ENCODE measurements around the gene AGO1. TPM values are rescaled to one million over a fixed set of nuclear protein-coding genes. Genes with fewer than 3 reads are reported as not detected.

AGO1 gene
- total RNA-seq, 4 donors from 2014 or later, result 21.8 to 27.7 (median 25.4) TPM

DNA sequence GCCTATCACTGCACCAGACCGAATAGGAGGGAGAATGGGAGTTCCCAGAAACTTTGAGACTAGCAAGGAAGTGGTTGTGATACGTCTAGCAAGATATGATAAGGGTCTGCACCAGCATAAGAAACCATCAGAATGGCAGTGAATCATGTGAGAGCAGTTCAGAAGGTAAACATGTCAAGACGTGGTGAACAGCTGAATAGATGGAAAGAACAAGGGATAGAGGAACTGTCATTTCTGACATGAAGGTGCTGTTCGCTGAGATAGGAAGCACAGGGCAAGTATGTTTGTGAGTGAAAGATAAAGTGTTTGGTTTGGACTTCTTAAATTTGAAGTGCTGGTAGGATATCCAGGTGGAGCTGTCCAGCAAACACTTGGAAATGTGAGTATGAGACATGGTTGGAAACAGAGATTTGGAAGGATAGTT, 1.1 kb upstream of the AGO1 start:
- Histone ChIP-seq H3K4me3 (replicated peaks in 1 of 3) (no peak overlapping the region), H3K27me3 (no peaks in the 10 kb centered on the region), H3K9me3 (no peaks in the 10 kb centered on the region), H3K4me1 (peaks cover 7 to 11% of the 10 kb centered on the region in 2 donors), H3K36me3 (no peaks in the 10 kb centered on the region), H3K27ac (no peak overlapping the region)
- no peak for TF ChIP-seq POLR2A (IDR thresholded peaks at IDR 0.05)
- TF ChIP-seq, protein P1, sequence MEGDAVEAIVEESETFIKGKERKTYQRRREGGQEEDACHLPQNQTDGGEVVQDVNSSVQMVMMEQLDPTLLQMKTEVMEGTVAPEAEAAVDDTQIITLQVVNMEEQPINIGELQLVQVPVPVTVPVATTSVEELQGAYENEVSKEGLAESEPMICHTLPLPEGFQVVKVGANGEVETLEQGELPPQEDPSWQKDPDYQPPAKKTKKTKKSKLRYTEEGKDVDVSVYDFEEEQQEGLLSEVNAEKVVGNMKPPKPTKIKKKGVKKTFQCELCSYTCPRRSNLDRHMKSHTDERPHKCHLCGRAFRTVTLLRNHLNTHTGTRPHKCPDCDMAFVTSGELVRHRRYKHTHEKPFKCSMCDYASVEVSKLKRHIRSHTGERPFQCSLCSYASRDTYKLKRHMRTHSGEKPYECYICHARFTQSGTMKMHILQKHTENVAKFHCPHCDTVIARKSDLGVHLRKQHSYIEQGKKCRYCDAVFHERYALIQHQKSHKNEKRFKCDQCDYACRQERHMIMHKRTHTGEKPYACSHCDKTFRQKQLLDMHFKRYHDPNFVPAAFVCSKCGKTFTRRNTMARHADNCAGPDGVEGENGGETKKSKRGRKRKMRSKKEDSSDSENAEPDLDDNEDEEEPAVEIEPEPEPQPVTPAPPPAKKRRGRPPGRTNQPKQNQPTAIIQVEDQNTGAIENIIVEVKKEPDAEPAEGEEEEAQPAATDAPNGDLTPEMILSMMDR (IDR thresholded peaks at IDR 0.05), result no peak
- no peak for DNase-seq
- intact Hi-C loops (cut with DNase I), result loop anchor here (5.0 kb wide), 1 partner anchor 205 kb away; the partner anchor contains the start of gene ADPRS
- 66% methylated on average over 4 of the region's 4 CpGs for WGBS, 2 donors

DNA sequence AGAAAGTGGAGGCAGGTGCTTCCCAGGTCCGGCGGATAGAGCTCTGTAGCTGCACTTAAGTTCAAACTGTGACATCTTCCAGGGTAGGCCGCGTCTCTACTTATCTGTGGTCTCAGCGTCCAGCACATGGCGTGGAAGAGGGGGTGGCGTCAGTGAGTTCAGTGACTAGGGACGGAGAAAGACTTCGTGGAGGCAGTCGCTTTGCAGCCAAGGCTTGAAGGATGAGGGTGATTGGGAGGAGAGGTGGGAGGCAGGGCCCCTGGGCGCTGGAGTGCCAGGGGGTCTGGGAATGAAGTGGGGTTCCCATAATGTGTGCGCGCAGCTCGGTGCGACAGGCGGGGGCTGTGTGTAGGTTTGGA, 444 bp upstream of the AGO1 start:
- Histone ChIP-seq H3K4me1 (peaks cover 7 to 11% of the 10 kb centered on the region in 2 donors), H3K9me3 (no peaks in the 10 kb centered on the region), H3K27ac (no peak overlapping the region), H3K4me3 (replicated peaks in 1 of 3) (peak overlapping the region in 1 of 3 donors; percentile 4), H3K27me3 (no peaks in the 10 kb centered on the region), H3K36me3 (no peaks in the 10 kb centered on the region)
- WGBS, 2 donors, result 51 to 52% methylated on average over 16 of the region's 16 CpGs
- no peak for DNase-seq
- intact Hi-C loops (cut with DNase I), result loop anchor here (5.0 kb wide), 1 partner anchor 205 kb away; the partner anchor contains the start of gene ADPRS
- no peak for TF ChIP-seq POLR2A (IDR thresholded peaks at IDR 0.05)
- TF ChIP-seq, protein P1 (IDR thresholded peaks at IDR 0.05), result no peak

DNA sequence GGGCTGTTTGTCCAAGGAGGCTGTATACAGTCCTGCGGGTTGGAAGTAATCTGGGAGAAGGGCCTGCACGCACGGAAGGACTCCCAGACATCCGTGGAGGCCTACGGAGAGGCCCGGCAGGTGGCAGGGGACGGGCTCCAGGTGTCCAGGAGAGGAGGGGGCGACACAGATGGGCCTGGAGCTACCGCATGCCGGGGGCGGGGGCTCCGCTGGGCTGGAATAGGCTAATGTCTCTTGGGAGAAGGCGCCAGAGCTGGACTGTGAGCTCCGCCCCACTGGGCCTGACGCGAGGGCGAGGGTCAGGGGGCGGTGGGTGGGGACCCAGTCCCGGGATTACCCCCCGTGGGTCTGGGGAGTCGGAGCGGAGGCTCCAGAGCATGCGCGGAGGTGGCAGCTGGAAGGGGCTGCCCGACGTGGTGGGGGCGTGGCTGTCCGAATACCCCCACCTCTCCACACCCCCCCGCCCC, 659 bp downstream of the AGO1 start:
- peak; percentile 63 to 72 for DNase-seq
- intact Hi-C loops (cut with DNase I), result loop anchor here (5.0 kb wide), 1 partner anchor 204 kb away; the partner anchor contains the start of gene ADPRS
- no peaks in the 10 kb centered on the region for H3K27me3 ChIP-seq
- 0% methylated on average over 1 to 5 of the region's 29 CpGs for WGBS, 2 donors
- H3K36me3 ChIP-seq, result no peaks in the 10 kb centered on the region
- TF ChIP-seq POLR2A (IDR thresholded peaks at IDR 0.05), result no peak
- TF ChIP-seq, protein P1 (IDR thresholded peaks at IDR 0.05), result no peak
- H3K4me3 ChIP-seq (replicated peaks in 1 of 3), result peak overlapping the region; percentile 75 to 90 (median 90)
- H3K9me3 ChIP-seq, result no peaks in the 10 kb centered on the region
- H3K4me1 ChIP-seq, result peaks cover 7 to 11% of the 10 kb centered on the region in 2 donors
- peak overlapping the region; percentile 61 to 77 (median 69) for H3K27ac ChIP-seq

DNA sequence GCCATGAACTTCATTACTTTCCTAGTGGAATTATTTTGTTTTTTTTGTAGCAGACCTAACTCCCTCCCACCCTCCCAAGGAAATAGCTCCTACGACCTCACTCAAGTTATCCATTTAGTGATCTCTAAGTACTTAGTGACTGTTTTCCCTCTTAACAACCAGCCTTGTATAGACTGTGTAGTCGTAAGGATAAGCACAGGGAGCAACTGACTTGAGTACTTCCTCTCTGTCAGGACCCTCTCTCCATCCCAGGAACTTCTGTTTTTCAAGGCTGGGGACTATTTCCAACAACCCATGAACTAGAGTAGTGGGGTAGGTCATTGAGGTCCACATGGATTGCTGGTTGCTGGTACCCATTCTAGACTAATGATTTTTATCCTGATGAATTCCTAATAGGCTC, 1.9 kb downstream of the AGO1 start:
- no peaks in the 10 kb centered on the region for H3K27me3 ChIP-seq
- H3K36me3 ChIP-seq, result peaks cover 0 to 4% of the 10 kb centered on the region in 2 donors
- H3K4me1 ChIP-seq, result peaks cover 7 to 11% of the 10 kb centered on the region in 2 donors
- TF ChIP-seq, protein P1 (IDR thresholded peaks at IDR 0.05), result no peak
- TF ChIP-seq POLR2A (IDR thresholded peaks at IDR 0.05), result no peak
- H3K27ac ChIP-seq, result no peak overlapping the region
- no peaks in the 10 kb centered on the region for H3K9me3 ChIP-seq
- intact Hi-C loops (cut with DNase I), result loop anchor here (5.0 kb wide), 1 partner anchor 202 kb away; the partner anchor contains the start of gene ADPRS
- 43 to 66% methylated on average over 2 of the region's 2 CpGs for WGBS, 2 donors
- no peak for DNase-seq
- no peak overlapping the region for H3K4me3 ChIP-seq (replicated peaks in 1 of 3)

DNA sequence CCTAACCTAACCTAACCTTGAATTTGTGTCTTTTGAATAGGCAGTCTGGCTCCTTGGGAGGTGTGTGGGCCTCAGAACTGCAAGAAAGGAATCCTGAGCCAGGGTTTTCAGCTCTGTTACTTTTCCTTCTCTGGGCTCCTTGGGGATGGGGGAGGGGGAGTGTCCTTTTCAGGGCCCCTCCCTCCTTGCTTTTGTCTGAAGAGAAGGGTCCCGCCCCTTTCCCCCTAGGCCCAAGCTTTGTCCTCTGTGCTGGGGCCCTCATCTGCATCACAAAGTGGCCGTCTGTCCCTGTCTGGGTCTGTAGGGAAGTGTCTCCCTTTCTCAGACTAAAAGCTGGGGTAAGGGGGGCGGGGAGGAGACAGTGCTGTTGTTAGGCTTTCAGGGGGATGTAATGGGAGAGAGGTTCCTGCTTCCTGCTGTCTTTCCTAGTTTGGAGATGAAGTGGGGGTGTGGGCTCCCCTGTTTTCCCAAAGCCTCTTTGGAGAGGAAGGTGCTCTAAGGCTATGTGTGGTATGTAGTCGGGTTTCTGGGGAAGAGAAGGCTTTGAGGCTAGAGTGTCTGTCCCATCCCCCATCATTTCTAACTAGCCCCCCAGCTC, 3.1 kb downstream of the AGO1 start:
- H3K27ac ChIP-seq, result no peak overlapping the region
- peaks cover 4 to 7% of the 10 kb centered on the region in 2 donors for H3K36me3 ChIP-seq
- H3K27me3 ChIP-seq, result no peaks in the 10 kb centered on the region
- 75 to 81% methylated on average over 4 of the region's 4 CpGs for WGBS, 2 donors
- DNase-seq, result no peak
- peaks cover 7 to 11% of the 10 kb centered on the region in 2 donors for H3K4me1 ChIP-seq
- TF ChIP-seq POLR2A (IDR thresholded peaks at IDR 0.05), result no peak
- TF ChIP-seq, protein P1 (IDR thresholded peaks at IDR 0.05), result no peak
- H3K4me3 ChIP-seq (replicated peaks in 1 of 3), result no peak overlapping the region
- H3K9me3 ChIP-seq, result no peaks in the 10 kb centered on the region
- intact Hi-C loops (cut with DNase I), result no loop called here
